ENCODE results near the gene RBP3.

GRCh38 chr10:47312663-47312995 lies 35.5 kb upstream of the RBP3 start:
- TF ChIP-seq CTCF (IDR thresholded peaks at IDR 0.05) (no peak), ZFX (IDR thresholded peaks at IDR 0.05; ENCODE audit: borderline replicate concordance) (no peak)
